Posterior cingulate gyrus (tissue), 11 donors: Measurements from ENCODE around the gene MN1.
A peak's percentile ranks its signal among the peaks of the same experiment; 100 is the strongest.

Source experiments
- DNase-seq, 10 donors: peaks; one replicate each; pipeline versions ENCODE4 v3.0.0 to v3.0.0-alpha.2; 2020 to 2021; ENCODE audit warnings: mixed read lengths in 3 of 10
- intact Hi-C: fragments of 100-400 bp; cut with DNase I; formaldehyde crosslinking; loops from one replicate; pipeline ENCODE4 v1.15.1; 2023

The MN1 gene

DNA sequence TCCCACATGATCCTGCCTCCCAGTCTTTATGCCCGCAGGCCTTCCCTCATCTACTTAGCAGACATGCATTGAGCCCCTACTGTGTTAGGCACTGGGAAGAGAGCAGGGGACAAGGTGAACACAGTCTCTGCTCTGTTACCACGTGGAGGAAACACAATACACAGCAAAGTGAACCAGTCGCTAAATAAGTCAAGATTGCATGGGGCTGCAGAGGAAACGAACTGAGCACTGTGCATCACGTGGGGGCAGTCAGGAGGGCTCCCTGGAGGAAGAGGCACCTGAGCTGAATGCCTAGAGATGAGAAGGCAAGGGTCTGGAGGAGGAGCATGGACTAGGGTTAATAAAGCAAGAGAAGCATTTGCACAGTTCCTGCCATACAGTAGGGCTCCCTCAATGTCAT lies 102.7 kb downstream of the MN1 start:
- intact Hi-C loops = no loop called here
- DNase-seq = peak in 1 of 10 donors; percentile 15
